NB4 (cell line): Measurements from ENCODE around the gene ZMYND11.
A peak's percentile ranks its signal among the peaks of the same experiment; 100 is the strongest.

Source experiments
- DNase-seq: peaks from one replicate; pipeline ENCODE4 v3.0.0; 2010; ENCODE audit warnings: low read depth
- H3K4me3 ChIP-seq: one replicate; pipeline ENCODE4 v1.5.1; 2011; ENCODE audit warnings: mild to moderate bottlenecking, low read depth, low read length, moderate library complexity
- CTCF ChIP-seq: IDR thresholded peaks from one replicate; pipeline ENCODE4 v1.5.1; 2012; ENCODE audit warnings: low read depth, low read length
- MAX ChIP-seq: IDR thresholded peaks from 2 replicates; pipeline ENCODE4 v1.6.1; 2011; ENCODE audit warnings: low read depth, low read length
- MYC ChIP-seq: IDR thresholded peaks from 2 replicates; pipeline ENCODE4 v1.6.1; 2011; ENCODE audit warnings: low read depth, low read length
- POLR2A ChIP-seq: IDR thresholded peaks from 2 replicates; pipeline ENCODE4 v1.6.1; 2011; ENCODE audit warnings: mild to moderate bottlenecking; ENCODE audit not compliant: insufficient read length; ENCODE audit errors: extremely low read depth

Gene ZMYND11

GRCh38 chr10:275680-276079 is 140.4 kb downstream of the ZMYND11 start:
- TF ChIP-seq MAX = no peak
- no peak for TF ChIP-seq CTCF
- TF ChIP-seq MYC = no peak
- TF ChIP-seq POLR2A = no peak
- DNase-seq = no peak
- H3K4me3 ChIP-seq = no peak overlapping the region

GRCh38 chr10:277963-278362 is 142.7 kb downstream of the ZMYND11 start:
- no peak for DNase-seq
- TF ChIP-seq MYC (no peak), MAX (no peak), CTCF (no peak), POLR2A (no peak)
- H3K4me3 ChIP-seq = no peak overlapping the region

GRCh38 chr10:278707-279106 is 143.5 kb downstream of the ZMYND11 start:
- DNase-seq = no peak
- TF ChIP-seq CTCF (no peak), POLR2A (no peak), MAX (no peak), MYC (no peak)

GRCh38 chr10:279232-279631 is 144.0 kb downstream of the ZMYND11 start:
- no peak overlapping the region for H3K4me3 ChIP-seq
- DNase-seq = no peak
- TF ChIP-seq POLR2A (no peak), MYC (no peak), MAX (no peak), CTCF (no peak)

More at GRCh38 chr10:278707-279106, 143.5 kb downstream of the ZMYND11 start:
- H3K4me3 ChIP-seq = no peak overlapping the region

- peak; percentile 19 for DNase-seq
- TF ChIP-seq MYC (no peak), POLR2A (no peak), CTCF (no peak), MAX (no peak)
- H3K4me3 ChIP-seq = no peak overlapping the region
These were observed 144.4 kb downstream of the ZMYND11 start for GRCh38 chr10:279655-280054.
